ENCODE measurements around the gene TENT4A. TPM values are rescaled to one million over a fixed set of nuclear protein-coding genes. Genes with fewer than 3 reads are reported as not detected.

Gene TENT4A
- total RNA-seq, 1 experiment from 2014 or later: 25.6 TPM

GRCh38 chr5:6737043-6737941 lies 24.1 kb downstream of the TENT4A start:
- Mint-ChIP-seq H3K4me1 (peaks cover 0 to under 1% of the 10 kb centered on the region in 2 experiments; a peak in 1 of 4 replicates), H3K36me3 (ENCODE audit: insufficient read depth in 1 of 3, low read depth in 3 of 3) (peaks cover 19 to 34% (median 27%) of the 10 kb centered on the region in 3 experiments; a peak in 6 of 7 replicates), H3K9me3 (no peaks in the 10 kb centered on the region), H3K27me3 (ENCODE audit: low read depth) (no peaks in the 10 kb centered on the region), H3K4me3 (no peak overlapping the region), H3K27ac (peak overlapping the region in 2 of 3 experiments; percentile 58 to 92; a peak in 4 of 7 replicates)
- DNase-seq: no peak
- Histone ChIP-seq H3K79me2 (ENCODE audit: insufficient read depth, low read length) (peaks cover 15% of the 10 kb centered on the region; the same call in 1 of the 2 replicates), H3K14ac (ENCODE audit: insufficient read depth, low read length) (no peak overlapping the region), H4K20me1 (ENCODE audit: control insufficient read depth, insufficient read depth, insufficient read length) (no peaks in the 10 kb centered on the region), H2AK5ac (ENCODE audit: insufficient read length, low read length) (no peak overlapping the region), H3K18ac (ENCODE audit: insufficient read length, low read depth, low read length) (no peak overlapping the region), H2BK120ac (ENCODE audit: low read depth, low read length, poor library complexity, severe bottlenecking) (no peak overlapping the region), H4K8ac (replicated peaks; ENCODE audit: insufficient read length, low read depth, low read length) (no peak overlapping the region), H3K79me1 (ENCODE audit: insufficient read depth, low read depth, low read length, poor library complexity, severe bottlenecking) (peaks cover 9% of the 10 kb centered on the region), H3K4ac (ENCODE audit: low read depth, low read length) (no peak overlapping the region), H4K5ac (ENCODE audit: insufficient read length, low read depth, low read length) (no peak overlapping the region), H2AFZ (ENCODE audit: low read length) (no peak overlapping the region), H2BK12ac (ENCODE audit: insufficient read length, low read depth, low read length) (no peak overlapping the region), H3T11ph (ENCODE audit: low read length) (no peak overlapping the region), H3K56ac (ENCODE audit: insufficient read length, low read depth, low read length) (no peak overlapping the region), H3K9me3 (ENCODE audit: control insufficient read depth, low read depth, low read length) (no peaks in the 10 kb centered on the region), H3K23ac (ENCODE audit: insufficient read length, low read depth, low read length) (no peak overlapping the region), H3K23me2 (ENCODE audit: insufficient read length, low read depth, low read length, poor library complexity, severe bottlenecking) (no peaks in the 10 kb centered on the region), H3K27me3 (ENCODE audit: insufficient read depth, low read length) (no peaks in the 10 kb centered on the region), H4K91ac (ENCODE audit: insufficient read length, low read depth, low read length) (no peak overlapping the region), H2BK15ac (ENCODE audit: low read depth, low read length) (no peak overlapping the region), H2BK20ac (ENCODE audit: low read depth, low read length, poor library complexity, severe bottlenecking) (no peak overlapping the region), H2BK5ac (ENCODE audit: insufficient read length, low read length) (no peak overlapping the region), H3K27ac (ENCODE audit: insufficient read length, low read depth, low read length) (no peak overlapping the region), H3K4me2 (ENCODE audit: insufficient read depth, insufficient read length, low read length) (no peak overlapping the region), H3K9ac (ENCODE audit: extremely low read depth, insufficient read length, low read length) (no peak overlapping the region), H3K4me1 (ENCODE audit: insufficient read depth, low read length) (no peaks in the 10 kb centered on the region)
- whole genome bisulfite sequencing (ENCODE audit: extremely low coverage, insufficient read length, low lambda C conversion rate): no CpG with 5 or more reads among the region's 24 CpGs
- TF ChIP-seq CTCF (conservative IDR thresholded peaks at IDR 0.05): no peak
